IMR-90 (cell line): ENCODE results near the gene CPTP.

Source experiments
- CEBPB ChIP-seq: IDR thresholded peaks from 2 replicates; pipeline ENCODE4 v1.6.1; 2012; ENCODE audit warnings: low read depth, low read length, improper control_type of control experiment
- CTCF ChIP-seq: conservative IDR thresholded peaks from 2 replicates; pipeline ENCODE4 v1.5.1; 2012; ENCODE audit warnings: mild to moderate bottlenecking, low read depth, low read length, improper control_type of control experiment
- FOS ChIP-seq: fragments of 150-350 bp; IDR thresholded peaks from 2 replicates; pipeline ENCODE4 v1.6.1; 2016; ENCODE audit warnings: low read depth, low read length
- MAZ ChIP-seq: IDR thresholded peaks from 2 replicates; pipeline ENCODE4 v1.6.1; 2012; ENCODE audit warnings: low read depth, mild to moderate bottlenecking, low read length, improper control_type of control experiment, moderate library complexity, borderline replicate concordance
- POLR2A ChIP-seq: IDR thresholded peaks from 2 replicates; pipeline ENCODE4 v1.6.1; 2012; ENCODE audit warnings: mild to moderate bottlenecking, low read depth, low read length
- RAD21 ChIP-seq: IDR thresholded peaks from 2 replicates; pipeline ENCODE4 v1.6.1; 2012; ENCODE audit warnings: low read length, improper control_type of control experiment
- RFX5 ChIP-seq: IDR thresholded peaks from 2 replicates; pipeline ENCODE4 v1.8.0; 2012; ENCODE audit warnings: low read depth, mild to moderate bottlenecking, low read length, moderate library complexity
- SMC3 ChIP-seq: fragments of 150-350 bp; IDR thresholded peaks from 2 replicates; pipeline ENCODE4 v1.6.1; 2016; ENCODE audit warnings: low read depth, mild to moderate bottlenecking, antibody characterized with exemption, low read length, moderate library complexity

- TF ChIP-seq SMC3 (no peak), RAD21 (no peak), CTCF (no peak), POLR2A (no peak), FOS (no peak), MAZ (no peak), RFX5 (no peak), CEBPB (no peak)
These were observed 7.6 kb downstream of the CPTP start for GRCh38 chr1:1332031-1332755.
